HL-60 (cell line): ENCODE results near the gene MT1B.
A peak's percentile ranks its signal among the peaks of the same experiment; 100 is the strongest.

Experiments used
- DNase-seq, 2 experiments: peaks; one replicate each; pipeline ENCODE4 v3.0.0-alpha.2; 2010 to 2020; ENCODE audit warnings: low read depth in 1 of 2, low spot score in 1 of 2
- H3K27ac ChIP-seq: fragments of 250-450 bp; sonication (Bioruptor Pico); replicated peaks from 2 replicates; pipeline ENCODE4 v1.5.1; 2020; ENCODE audit warnings: mild to moderate bottlenecking, moderate library complexity
- H3K27me3 ChIP-seq: fragments of 250-450 bp; sonication (Bioruptor Pico); 2 replicates; pipeline ENCODE4 v1.5.1; 2021; ENCODE audit warnings: mild to moderate bottlenecking, moderate library complexity; ENCODE audit not compliant: insufficient read depth, poor library complexity, severe bottlenecking
- H3K4me3 ChIP-seq: replicated peaks from 2 replicates; pipeline ENCODE4 v1.5.1; 2011; ENCODE audit warnings: mild to moderate bottlenecking, control low read depth, low read length; ENCODE audit not compliant: insufficient read depth
- CTCF ChIP-seq: IDR thresholded peaks from one replicate; pipeline ENCODE4 v1.5.1; 2011; ENCODE audit warnings: low read length, control low read depth, inconsistent platforms; ENCODE audit not compliant: insufficient read depth
- GABPA ChIP-seq: IDR thresholded peaks from 2 replicates; pipeline ENCODE4 v1.6.1; 2012; ENCODE audit warnings: low read depth
- POLR2AphosphoS5 ChIP-seq: IDR thresholded peaks from 2 replicates; pipeline ENCODE4 v1.6.1; 2012; ENCODE audit warnings: low read depth
- REST ChIP-seq: IDR thresholded peaks from 2 replicates; pipeline ENCODE4 v1.6.1; 2012; ENCODE audit warnings: low read depth; ENCODE audit not compliant: insufficient replicate concordance
- SPI1 ChIP-seq: IDR thresholded peaks from 2 replicates; pipeline ENCODE4 v1.6.1; 2012; ENCODE audit warnings: low read depth, mild to moderate bottlenecking, borderline replicate concordance
- long read RNA-seq: library from polyadenylated mRNA; unstranded; transcript quantifications from one replicate; pipeline ENCODE4 v2.0.0, GENCODE V29; 2020

The MT1B gene
- long read RNA-seq: 0 reads

- H3K27me3 ChIP-seq: peaks cover 46% of the 10 kb centered on the region
- DNase-seq: no peak
These were observed at the start of gene MT1B for GRCh38 chr16:56651586-56651985. MT1B (plus strand) TSS chr16:56651886; CDS start chr16:56651954, 68 bp downstream.

GRCh38 chr16:56603589-56603988 lies 48.1 kb upstream of the MT1B start:
- DNase-seq: peak in 1 of 2 experiments; percentile 62
- Histone ChIP-seq H3K27me3 (no peaks in the 10 kb centered on the region), H3K27ac (no peak overlapping the region), H3K4me3 (no peak overlapping the region)
- TF ChIP-seq GABPA: no peak
- TF ChIP-seq CTCF: peak; percentile 21

More at GRCh38 chr16:56651586-56651985, at the start of gene MT1B:
- TF ChIP-seq POLR2AphosphoS5 (no peak), SPI1 (no peak), REST (no peak), CTCF (no peak), GABPA (no peak)
- H3K4me3 ChIP-seq: no peak within 1 kb of the TSS
- no peak within 1 kb of the TSS for H3K27ac ChIP-seq

- TF ChIP-seq CTCF: no peak
- TF ChIP-seq SPI1: no peak
- no peak for TF ChIP-seq POLR2AphosphoS5
- TF ChIP-seq GABPA: no peak
- no peak for TF ChIP-seq REST
- H3K27ac ChIP-seq: no peak overlapping the region
- no peaks in the 10 kb centered on the region for H3K27me3 ChIP-seq
- H3K4me3 ChIP-seq: no peak overlapping the region
- no peak for DNase-seq
These were observed 46.7 kb upstream of the MT1B start for GRCh38 chr16:56604966-56605365.

GRCh38 chr16:56605475-56605874 lies 46.2 kb upstream of the MT1B start:
- no peak for DNase-seq
- TF ChIP-seq POLR2AphosphoS5 (no peak), GABPA (no peak), REST (no peak), SPI1 (no peak), CTCF (no peak)
- Histone ChIP-seq H3K4me3 (no peak overlapping the region), H3K27ac (no peak overlapping the region), H3K27me3 (no peaks in the 10 kb centered on the region)
